Panc1 (cell line): Measurements from ENCODE around the gene FYN. TPM values are rescaled to one million over a fixed set of nuclear protein-coding genes. Genes with fewer than 3 reads are reported as not detected.

Experiments used
- ATAC-seq: fragments of 200-7000 bp; cut with Tn5 transposase; 2 replicates; pipeline ENCODE4 v1.9.1; 2020; ENCODE audit warnings: mild to moderate bottlenecking, moderate library complexity
- BruUV-seq: library from RNA; stranded (reverse); fragments of 400-500 nt; replicated peaks from 2 replicates; lab custom pipeline; 2021; lab: Mats Ljungman, UMichigan
- CTCF ChIA-PET: fragments of 300-600 bp; sonication (Branson Sonifier 250); formaldehyde crosslinking; loops from one replicate; lab custom pipeline; 2022; ENCODE audit warnings: antibody characterized with exemption; lab: Charles Lee
- POLR2A ChIA-PET: fragments of 300-600 bp; sonication (Branson Sonifier 250); formaldehyde crosslinking; loops from one replicate; lab custom pipeline; 2022; ENCODE audit warnings: antibody characterized with exemption; lab: Charles Lee
- DNase-seq: peaks from one replicate; pipeline ENCODE4 v3.0.0-alpha.2; 2010; ENCODE audit warnings: low read depth, low spot score
- H3K27ac ChIP-seq: 2 replicates; pipeline ENCODE4 v1.5.1; 2011; ENCODE audit warnings: mild to moderate bottlenecking, low read length, inconsistent platforms
- H3K27me3 ChIP-seq: fragments of 200-500 bp; sonication (Bioruptor generic); 2 replicates; pipeline ENCODE4 v1.6.0; 2014; ENCODE audit warnings: low read length, inconsistent platforms; ENCODE audit not compliant: control insufficient read depth, insufficient read depth
- H3K36me3 ChIP-seq: fragments of 200-500 bp; sonication (Bioruptor generic); 2 replicates; pipeline ENCODE4 v1.5.1; 2014; ENCODE audit warnings: inconsistent platforms, mild to moderate bottlenecking, low read length, moderate library complexity; ENCODE audit not compliant: control insufficient read depth, insufficient read depth
- H3K4me1 ChIP-seq: 2 replicates; pipeline ENCODE4 v1.5.1; 2011; ENCODE audit warnings: inconsistent platforms, mild to moderate bottlenecking, low read length, moderate library complexity; ENCODE audit not compliant: control insufficient read depth, insufficient read depth
- H3K4me3 ChIP-seq, 2 experiments: 2 replicates each; pipeline ENCODE4 v1.5.1; 2011 to 2012; ENCODE audit warnings: low read depth in 2 of 2, low read length in 2 of 2, mild to moderate bottlenecking in 2 of 2, inconsistent platforms in 1 of 2, moderate library complexity in 1 of 2
- H3K9me3 ChIP-seq: fragments of 200-500 bp; sonication (Bioruptor generic); 2 replicates; pipeline ENCODE4 v1.5.1; 2014; ENCODE audit warnings: low read depth, mild to moderate bottlenecking, inconsistent platforms, low read length, moderate library complexity; ENCODE audit not compliant: control insufficient read depth, insufficient read depth
- POLR2AphosphoS5 ChIP-seq: IDR thresholded peaks from 2 replicates; pipeline ENCODE4 v1.6.1; 2012; ENCODE audit warnings: mild to moderate bottlenecking, low read depth, low read length, moderate library complexity
- REST ChIP-seq, 2 experiments: IDR thresholded peaks; 2 replicates each; pipeline ENCODE4 v1.6.1; 2011 to 2012; ENCODE audit warnings: low read depth in 2 of 2, control low read depth in 1 of 2, low read length in 1 of 2, mild to moderate bottlenecking in 1 of 2, moderate library complexity in 1 of 2; ENCODE audit not compliant: insufficient read depth in 1 of 2
- SIN3A ChIP-seq: IDR thresholded peaks from 2 replicates; pipeline ENCODE4 v1.6.1; 2012; ENCODE audit warnings: low read depth, mild to moderate bottlenecking, low read length, moderate library complexity, borderline replicate concordance; ENCODE audit not compliant: insufficient read depth
- TCF7L2 ChIP-seq: IDR thresholded peaks from 2 replicates; pipeline ENCODE4 v1.6.1; 2011; ENCODE audit warnings: mild to moderate bottlenecking, low read depth, low read length, inconsistent platforms
- in situ Hi-C: cut with HindIII; loops from 2 replicates; pipeline ENCODE4 v1.10.0; 2016; ENCODE audit warnings: low sequenced_read_pairs, low pct_unique_long_range_greater_than_20kb
- intact Hi-C: fragments of 100-400 bp; cut with micrococcal nuclease; formaldehyde crosslinking; loops from one replicate; pipeline ENCODE4 v1.10.0; 2022; ENCODE audit not compliant: unreplicated experiment
- total RNA-seq: library from RNA; stranded (reverse); gene quantifications from one replicate; pipeline ENCODE4 v1.2.1, GENCODE V29; 2021; ENCODE audit not compliant: unreplicated experiment
- TF ChIP-seq, protein P1 (sequence below): fragments of 450-650 bp; IDR thresholded peaks from 2 replicates; pipeline ENCODE4 v1.5.1; 2017; ENCODE audit warnings: mild to moderate bottlenecking

FYN gene
- total RNA-seq, 1 experiment from 2014 or later: 4.2 TPM

DNA sequence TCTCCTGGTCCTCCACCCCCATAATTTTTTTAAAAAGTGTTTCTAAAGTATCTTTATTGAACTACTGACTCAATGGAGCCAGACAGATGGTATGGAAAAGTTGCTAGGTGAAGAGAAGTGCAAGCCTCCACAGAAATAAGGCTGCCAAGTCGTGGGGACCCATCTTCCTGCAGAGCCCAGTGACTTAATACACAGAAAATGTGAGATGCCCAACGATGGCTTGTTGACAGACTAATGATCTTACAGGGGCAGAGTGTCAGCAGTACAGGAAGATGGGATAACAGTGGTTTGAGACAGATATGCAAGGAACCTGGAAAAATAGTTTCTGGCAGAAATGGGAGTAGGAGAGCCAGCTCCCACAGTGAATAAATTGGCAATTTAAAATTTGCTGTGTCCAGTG, 43.3 kb downstream of the FYN start:
- BruUV-seq: no TSS peak
- CTCF ChIA-PET: no interaction called here
- POLR2A ChIA-PET: no interaction called here
- intact Hi-C loops (no loop called here), in situ Hi-C loops (no loop called here)
- H3K27ac ChIP-seq: no peak overlapping the region
- TF ChIP-seq, protein P1, sequence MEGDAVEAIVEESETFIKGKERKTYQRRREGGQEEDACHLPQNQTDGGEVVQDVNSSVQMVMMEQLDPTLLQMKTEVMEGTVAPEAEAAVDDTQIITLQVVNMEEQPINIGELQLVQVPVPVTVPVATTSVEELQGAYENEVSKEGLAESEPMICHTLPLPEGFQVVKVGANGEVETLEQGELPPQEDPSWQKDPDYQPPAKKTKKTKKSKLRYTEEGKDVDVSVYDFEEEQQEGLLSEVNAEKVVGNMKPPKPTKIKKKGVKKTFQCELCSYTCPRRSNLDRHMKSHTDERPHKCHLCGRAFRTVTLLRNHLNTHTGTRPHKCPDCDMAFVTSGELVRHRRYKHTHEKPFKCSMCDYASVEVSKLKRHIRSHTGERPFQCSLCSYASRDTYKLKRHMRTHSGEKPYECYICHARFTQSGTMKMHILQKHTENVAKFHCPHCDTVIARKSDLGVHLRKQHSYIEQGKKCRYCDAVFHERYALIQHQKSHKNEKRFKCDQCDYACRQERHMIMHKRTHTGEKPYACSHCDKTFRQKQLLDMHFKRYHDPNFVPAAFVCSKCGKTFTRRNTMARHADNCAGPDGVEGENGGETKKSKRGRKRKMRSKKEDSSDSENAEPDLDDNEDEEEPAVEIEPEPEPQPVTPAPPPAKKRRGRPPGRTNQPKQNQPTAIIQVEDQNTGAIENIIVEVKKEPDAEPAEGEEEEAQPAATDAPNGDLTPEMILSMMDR: no peak
- TF ChIP-seq POLR2AphosphoS5: no peak
- no peak for TF ChIP-seq REST (IDR thresholded peaks at IDR 0.05; ENCODE audit: insufficient read depth in 1 of 2, low read depth in 2 of 2, low read length in 1 of 2)
- TF ChIP-seq SIN3A: no peak
- no peak for TF ChIP-seq TCF7L2
- peaks cover 38% of the 10 kb centered on the region for H3K27me3 ChIP-seq
- no peaks in the 10 kb centered on the region for H3K36me3 ChIP-seq
- no peak for ATAC-seq
- H3K9me3 ChIP-seq: no peaks in the 10 kb centered on the region
- H3K4me1 ChIP-seq: no peaks in the 10 kb centered on the region
- no peak for DNase-seq
- no peak overlapping the region for H3K4me3 ChIP-seq

GRCh38 chr6:111829581-111829980, 43.7 kb downstream of the FYN start:
- DNase-seq (no peak), ATAC-seq (no peak)
- H3K27me3 ChIP-seq: peaks cover 38% of the 10 kb centered on the region
- ChIA-PET POLR2A (no interaction called here), CTCF (interaction anchor here (0.6 kb wide), 1 partner anchor 118 kb away, joined by 3 read pairs; no protein-coding TSS in a partner anchor)
- intact Hi-C loops: no loop called here
- H3K9me3 ChIP-seq: no peaks in the 10 kb centered on the region
- in situ Hi-C loops: no loop called here
- BruUV-seq: no TSS peak
- TF ChIP-seq TCF7L2 (no peak), REST (IDR thresholded peaks at IDR 0.05; ENCODE audit: insufficient read depth in 1 of 2, low read depth in 2 of 2, low read length in 1 of 2) (no peak), SIN3A (no peak), POLR2AphosphoS5 (no peak)
- no peaks in the 10 kb centered on the region for H3K36me3 ChIP-seq
- H3K4me3 ChIP-seq: no peak overlapping the region
- no peaks in the 10 kb centered on the region for H3K4me1 ChIP-seq
- no peak overlapping the region for H3K27ac ChIP-seq
